GM23248 (cell line): ENCODE results near the gene RBM28. TPM values are rescaled to one million over a fixed set of nuclear protein-coding genes. Genes with fewer than 3 reads are reported as not detected.

ENCODE experiments used
- DNase-seq: peaks from one replicate; pipeline ENCODE4 v3.0.0-alpha.2; 2015
- H2AFZ ChIP-seq: fragments of 200-600 bp; sonication (generic); 2 replicates; pipeline ENCODE4 v1.6.1; 2016; ENCODE audit warnings: antibody characterized with exemption
- H3F3A ChIP-seq: fragments of 200-600 bp; sonication (generic); 2 replicates; pipeline ENCODE4 v1.6.1; 2016; ENCODE audit warnings: mild to moderate bottlenecking, antibody characterized with exemption, mixed run types; ENCODE audit not compliant: insufficient read depth
- H3K27ac ChIP-seq: fragments of 200-600 bp; sonication (generic); 2 replicates; pipeline ENCODE4 v1.5.1; 2016; ENCODE audit warnings: mild to moderate bottlenecking
- H3K27me3 ChIP-seq: fragments of 200-600 bp; sonication (generic); replicated peaks from 2 replicates; pipeline ENCODE4 v1.6.1; 2016; ENCODE audit warnings: mild to moderate bottlenecking; ENCODE audit not compliant: insufficient read depth
- H3K36me3 ChIP-seq: fragments of 200-600 bp; sonication (generic); 2 replicates; pipeline ENCODE4 v1.6.1; 2016; ENCODE audit warnings: low read depth, mild to moderate bottlenecking
- H3K4me1 ChIP-seq: fragments of 200-600 bp; sonication (generic); 2 replicates; pipeline ENCODE4 v1.6.1; 2016; ENCODE audit warnings: mild to moderate bottlenecking; ENCODE audit not compliant: insufficient read depth
- H3K4me2 ChIP-seq: fragments of 200-600 bp; sonication (generic); one replicate; pipeline ENCODE4 v1.6.1; 2016; ENCODE audit warnings: mild to moderate bottlenecking; ENCODE audit not compliant: unreplicated experiment
- H3K4me3 ChIP-seq: fragments of 200-600 bp; sonication (generic); 2 replicates; pipeline ENCODE4 v1.5.1; 2016; ENCODE audit warnings: mild to moderate bottlenecking
- H3K79me2 ChIP-seq: fragments of 200-600 bp; sonication (generic); 2 replicates; pipeline ENCODE4 v1.6.1; 2016; ENCODE audit warnings: mild to moderate bottlenecking; ENCODE audit not compliant: insufficient read depth
- H3K9ac ChIP-seq: fragments of 200-600 bp; sonication (generic); 2 replicates; pipeline ENCODE4 v1.6.1; 2016; ENCODE audit warnings: mild to moderate bottlenecking
- H3K9me2 ChIP-seq: fragments of 200-600 bp; sonication (generic); 2 replicates; pipeline ENCODE4 v1.6.1; 2016; ENCODE audit warnings: mixed run types, mild to moderate bottlenecking, moderate library complexity; ENCODE audit not compliant: insufficient read depth
- H3K9me3 ChIP-seq: fragments of 200-600 bp; sonication (generic); one replicate; pipeline ENCODE4 v1.6.1; 2017; ENCODE audit warnings: low read depth
- H4K20me1 ChIP-seq: fragments of 200-600 bp; sonication (generic); 2 replicates; pipeline ENCODE4 v1.6.0; 2016; ENCODE audit not compliant: insufficient read depth
- EZH2 ChIP-seq: fragments of 200-600 bp; sonication (generic); IDR thresholded peaks from 2 replicates; pipeline ENCODE4 v1.6.1; 2018; ENCODE audit warnings: antibody characterized with exemption, mild to moderate bottlenecking; ENCODE audit not compliant: insufficient read depth, poor library complexity, severe bottlenecking
- EZH2phosphoT487 ChIP-seq: fragments of 200-600 bp; sonication (generic); IDR thresholded peaks from 2 replicates; pipeline ENCODE4 v1.6.1; 2018; ENCODE audit warnings: antibody characterized with exemption, moderate library complexity, mild to moderate bottlenecking, low read depth; ENCODE audit not compliant: insufficient read depth
- WGBS, 2 experiments: methylation state at CpG; one replicate each; pipeline ENCODE4 v1.1.6; 2015 to 2017; ENCODE audit warnings: low lambda C conversion rate in 2 of 2, low coverage in 1 of 2; ENCODE audit errors: missing lambda C conversion rate in 2 of 2; 5-methylcytosine and 5-hydroxymethylcytosine counted together
- in situ Hi-C: fragments of 300-500 bp; cut with MboI; formaldehyde crosslinking; loops from 2 replicates; pipeline ENCODE4 v1.15.0; 2020
- polyA plus RNA-seq: library from polyadenylated mRNA; unstranded; fragments of >200 nt; fragmentation: Nextera tagmentation; extraction: Ambion mirVana; gene quantifications from 2 replicates; pipeline ENCODE4 v1.2.1, GENCODE V29; 2016
- total RNA-seq: library from RNA; depleted of rRNA; stranded (reverse); fragments of >200 nt; shearing (Covaris generic); gene quantifications from 2 replicates; pipeline ENCODE4 v1.2.3, GENCODE V29; 2014

Gene RBM28
- total and polyA plus RNA-seq, 2 experiments from 2014 or later = 18.9 to 25.7 TPM

DNA sequence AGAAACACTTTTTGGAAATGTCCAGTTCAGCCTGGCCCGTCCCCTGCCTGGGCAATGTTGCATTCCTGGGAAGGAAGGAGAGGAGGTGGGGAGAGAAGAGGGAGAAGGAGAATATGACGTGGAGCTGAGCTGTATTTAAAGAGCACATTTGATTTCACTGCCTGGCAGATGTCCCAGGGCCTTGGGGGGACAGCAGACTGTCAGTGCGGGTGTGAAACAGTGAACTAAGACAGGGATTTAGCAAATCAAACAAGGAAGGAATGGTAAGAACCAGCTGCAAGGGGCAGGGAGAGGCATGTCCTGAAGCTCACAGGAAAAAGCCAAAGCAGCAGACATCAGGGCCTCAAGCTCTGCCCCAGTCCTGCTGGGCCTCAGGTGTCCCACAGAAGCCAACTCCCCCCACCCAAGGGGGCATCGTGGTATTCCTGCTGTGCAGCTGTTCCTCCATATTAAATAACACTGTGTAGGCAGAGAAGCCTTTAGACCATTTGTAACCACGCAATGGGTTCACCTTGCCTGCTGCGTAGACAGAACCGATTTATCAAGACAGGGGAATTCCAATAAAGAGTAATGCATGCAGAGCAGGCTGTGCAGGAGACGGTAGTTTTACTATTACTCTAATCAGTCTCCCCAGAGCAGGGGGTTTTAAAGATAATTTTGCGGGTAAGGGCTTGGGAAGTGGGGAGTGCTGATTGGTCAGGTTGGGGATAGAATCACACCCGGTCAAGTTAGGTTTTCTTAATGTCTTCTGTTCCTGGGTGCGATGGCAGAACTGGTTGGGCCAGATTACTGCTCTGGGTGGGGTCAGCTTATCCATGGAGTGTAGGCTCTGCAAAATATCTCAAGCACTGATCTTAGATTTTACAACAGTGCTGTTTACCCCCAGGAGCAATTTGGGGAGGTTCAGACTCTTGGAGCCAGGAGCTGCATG, 84.3 kb downstream of the RBM28 start:
- TF ChIP-seq EZH2phosphoT487 (no peak), EZH2 (no peak)
- peak; percentile 36 for DNase-seq
- Histone ChIP-seq H3K4me2 (no peak overlapping the region), H4K20me1 (no peaks in the 10 kb centered on the region), H3F3A (no peaks in the 10 kb centered on the region), H3K79me2 (no peaks in the 10 kb centered on the region), H3K9me3 (no peaks in the 10 kb centered on the region), H3K9me2 (no peaks in the 10 kb centered on the region), H3K36me3 (no peaks in the 10 kb centered on the region), H3K27me3 (no peaks in the 10 kb centered on the region), H3K4me1 (no peaks in the 10 kb centered on the region; the same call in 1 of the 2 replicates), H3K27ac (no peak overlapping the region), H3K9ac (no peak overlapping the region), H2AFZ (peak overlapping the region; percentile 16; the same call in 1 of the 2 replicates), H3K4me3 (no peak overlapping the region)
- in situ Hi-C loops = no loop called here
- WGBS, 2 experiments = 68 to 69% methylated on average over 11 of the region's 11 CpGs

DNA sequence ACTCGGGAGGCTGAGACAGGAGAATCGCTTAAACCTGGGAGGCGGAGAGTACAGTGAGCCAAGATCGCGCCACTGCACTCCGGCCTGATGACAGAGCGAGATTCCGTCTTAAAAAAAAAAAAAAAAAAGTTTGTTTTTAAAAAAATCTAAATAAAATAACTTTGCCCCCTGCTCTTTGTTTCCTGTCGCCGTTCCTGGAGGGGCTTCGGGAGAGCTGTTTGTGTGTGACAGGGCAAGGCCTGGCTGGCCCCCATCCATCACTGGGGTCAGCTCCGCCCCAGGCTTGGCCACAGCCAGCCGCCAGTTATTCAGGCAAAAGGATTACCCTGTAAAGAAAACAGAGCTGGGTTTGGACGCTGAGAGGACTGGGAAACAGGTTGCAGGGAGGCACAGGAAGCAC, 86.2 kb downstream of the RBM28 start:
- no peaks in the 10 kb centered on the region for H3K36me3 ChIP-seq
- H3K27me3 ChIP-seq = no peaks in the 10 kb centered on the region
- H3K4me1 ChIP-seq = no peaks in the 10 kb centered on the region; the same call in 1 of the 2 replicates
- H3K27ac ChIP-seq = no peak overlapping the region
- no peak for DNase-seq
- no peaks in the 10 kb centered on the region for H4K20me1 ChIP-seq
- TF ChIP-seq EZH2 = no peak
- TF ChIP-seq EZH2phosphoT487 = no peak
- no peaks in the 10 kb centered on the region for H3K79me2 ChIP-seq
- H3K4me2 ChIP-seq = no peak overlapping the region
- H3K9me3 ChIP-seq = no peaks in the 10 kb centered on the region
- no peaks in the 10 kb centered on the region for H3K9me2 ChIP-seq
- H3F3A ChIP-seq = no peaks in the 10 kb centered on the region
- in situ Hi-C loops = no loop called here
- H2AFZ ChIP-seq = no peak overlapping the region
- H3K9ac ChIP-seq = no peak overlapping the region
- whole genome bisulfite sequencing, 2 experiments = 75 to 77% methylated on average over 14 of the region's 14 CpGs
- no peak overlapping the region for H3K4me3 ChIP-seq

- H3K4me2 ChIP-seq = no peak overlapping the region
- in situ Hi-C loops = no loop called here
These were observed 88.4 kb downstream of the RBM28 start for GRCh38 chr7:128255271-128255670.

DNA sequence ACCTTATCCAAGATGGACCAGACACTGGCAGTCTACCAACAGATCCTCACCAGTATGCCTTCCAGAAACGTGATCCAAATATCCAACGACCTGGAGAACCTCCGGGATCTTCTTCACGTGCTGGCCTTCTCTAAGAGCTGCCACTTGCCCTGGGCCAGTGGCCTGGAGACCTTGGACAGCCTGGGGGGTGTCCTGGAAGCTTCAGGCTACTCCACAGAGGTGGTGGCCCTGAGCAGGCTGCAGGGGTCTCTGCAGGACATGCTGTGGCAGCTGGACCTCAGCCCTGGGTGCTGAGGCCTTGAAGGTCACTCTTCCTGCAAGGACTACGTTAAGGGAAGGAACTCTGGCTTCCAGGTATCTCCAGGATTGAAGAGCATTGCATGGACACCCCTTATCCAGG, 89.2 kb downstream of the RBM28 start:
- in situ Hi-C loops = no loop called here
- H2AFZ ChIP-seq = no peak overlapping the region
- TF ChIP-seq EZH2 = no peak
- no peak for TF ChIP-seq EZH2phosphoT487

More at GRCh38 chr7:128255271-128255670, 88.4 kb downstream of the RBM28 start:
- Histone ChIP-seq H3K9me3 (no peaks in the 10 kb centered on the region), H3K4me3 (no peak overlapping the region), H3K79me2 (no peaks in the 10 kb centered on the region), H2AFZ (no peak overlapping the region), H3K9ac (no peak overlapping the region), H3K27me3 (peaks cover 6% of the 10 kb centered on the region; the same call in 1 of the 2 replicates), H3K36me3 (no peaks in the 10 kb centered on the region), H3K27ac (no peak overlapping the region), H3K4me1 (no peaks in the 10 kb centered on the region; the same call in 1 of the 2 replicates), H4K20me1 (no peaks in the 10 kb centered on the region), H3F3A (no peaks in the 10 kb centered on the region), H3K9me2 (no peaks in the 10 kb centered on the region)
- 45 to 46% methylated on average over 2 of the region's 2 CpGs for WGBS, 2 experiments
- TF ChIP-seq EZH2phosphoT487 = no peak
- no peak for TF ChIP-seq EZH2
- no peak for DNase-seq

More for the DNA sequence above, 89.2 kb downstream of the RBM28 start:
- Histone ChIP-seq H4K20me1 (no peaks in the 10 kb centered on the region), H3K27ac (no peak overlapping the region), H3K9ac (no peak overlapping the region), H3F3A (no peaks in the 10 kb centered on the region), H3K79me2 (no peaks in the 10 kb centered on the region), H3K9me2 (no peaks in the 10 kb centered on the region), H3K36me3 (no peaks in the 10 kb centered on the region), H3K4me1 (no peaks in the 10 kb centered on the region; the same call in 1 of the 2 replicates), H3K4me3 (no peak overlapping the region), H3K9me3 (no peaks in the 10 kb centered on the region), H3K27me3 (peaks cover 8% of the 10 kb centered on the region; the same call in 1 of the 2 replicates), H3K4me2 (no peak overlapping the region)
- 51% methylated on average over 5 of the region's 5 CpGs for WGBS, 2 experiments
- no peak for DNase-seq
